ENCODE results near the gene SCFD1.

- TF ChIP-seq ELK1 (IDR thresholded peaks at IDR 0.05; ENCODE audit: low read depth, low read length) (no peak), GABPA (IDR thresholded peaks at IDR 0.05; ENCODE audit: low read depth) (no peak), E4F1 (IDR thresholded peaks at IDR 0.05; ENCODE audit: borderline replicate concordance, partially characterized antibody) (no peak), PAX8 (IDR thresholded peaks at IDR 0.05) (no peak), CTCF (IDR thresholded peaks at IDR 0.05 in 2 of 3, conservative IDR thresholded peaks at IDR 0.05 in 1 of 3; ENCODE audit: control insufficient read depth in 2 of 3, extremely low read depth in 1 of 3, insufficient read depth in 1 of 3, low read depth in 3 of 3, low read length in 3 of 3) (no peak), USF2 (IDR thresholded peaks at IDR 0.05; ENCODE audit: borderline replicate concordance, low read depth, low read length) (no peak)
These were observed 26.4 kb downstream of the SCFD1 start for GRCh38 chr14:30648471-30648870.
